A673 (cell line): ENCODE data around the gene CAB39.

Experiments
- EZH2 ChIP-seq: fragments of 200-600 bp; sonication (generic); IDR thresholded peaks from 2 replicates; pipeline ENCODE4 v1.6.1; 2017; ENCODE audit warnings: borderline replicate concordance, low read depth, mild to moderate bottlenecking, mixed read lengths, antibody characterized with exemption, low read length; ENCODE audit not compliant: poor library complexity, severe bottlenecking
- TF ChIP-seq, protein P1 (sequence below): fragments of 300-800, 200-600 bp; sonication (generic); conservative IDR thresholded peaks from 2 replicates; pipeline ENCODE4 v1.5.1; 2017; ENCODE audit warnings: low read depth, mild to moderate bottlenecking, antibody characterized with exemption, low read length, moderate library complexity, mixed read lengths

DNA sequence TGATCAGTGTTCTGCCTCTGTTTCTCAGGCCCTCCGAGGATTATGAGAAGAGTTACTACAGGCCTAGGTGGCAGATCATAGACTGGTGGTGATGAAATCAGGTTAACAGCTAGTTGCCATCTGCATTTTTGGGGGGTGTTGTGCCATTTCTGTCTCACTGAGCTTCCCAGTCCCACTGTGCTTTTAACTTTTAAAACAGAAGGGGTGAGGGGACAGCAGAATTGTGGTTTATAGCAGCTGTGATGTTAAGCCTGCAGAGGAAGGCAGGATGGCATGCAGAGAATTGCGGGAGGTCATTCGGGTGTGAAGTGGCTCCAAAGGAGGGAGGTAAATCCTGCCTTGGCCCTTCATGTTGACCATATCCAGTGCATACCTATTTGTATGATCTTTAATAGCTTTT is 5.0 kb downstream of the CAB39 start:
- TF ChIP-seq, protein P1, sequence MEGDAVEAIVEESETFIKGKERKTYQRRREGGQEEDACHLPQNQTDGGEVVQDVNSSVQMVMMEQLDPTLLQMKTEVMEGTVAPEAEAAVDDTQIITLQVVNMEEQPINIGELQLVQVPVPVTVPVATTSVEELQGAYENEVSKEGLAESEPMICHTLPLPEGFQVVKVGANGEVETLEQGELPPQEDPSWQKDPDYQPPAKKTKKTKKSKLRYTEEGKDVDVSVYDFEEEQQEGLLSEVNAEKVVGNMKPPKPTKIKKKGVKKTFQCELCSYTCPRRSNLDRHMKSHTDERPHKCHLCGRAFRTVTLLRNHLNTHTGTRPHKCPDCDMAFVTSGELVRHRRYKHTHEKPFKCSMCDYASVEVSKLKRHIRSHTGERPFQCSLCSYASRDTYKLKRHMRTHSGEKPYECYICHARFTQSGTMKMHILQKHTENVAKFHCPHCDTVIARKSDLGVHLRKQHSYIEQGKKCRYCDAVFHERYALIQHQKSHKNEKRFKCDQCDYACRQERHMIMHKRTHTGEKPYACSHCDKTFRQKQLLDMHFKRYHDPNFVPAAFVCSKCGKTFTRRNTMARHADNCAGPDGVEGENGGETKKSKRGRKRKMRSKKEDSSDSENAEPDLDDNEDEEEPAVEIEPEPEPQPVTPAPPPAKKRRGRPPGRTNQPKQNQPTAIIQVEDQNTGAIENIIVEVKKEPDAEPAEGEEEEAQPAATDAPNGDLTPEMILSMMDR, result no peak
- no peak for TF ChIP-seq EZH2
